GM18909 (cell line): Measurements from ENCODE around the gene GRIK4.

ENCODE experiments used
- ATAC-seq: cut with Tn5 transposase; IDR thresholded peaks from one replicate; pipeline ENCODE4 v1.9.1; 2021; ENCODE audit warnings: mild to moderate bottlenecking; ENCODE audit not compliant: unreplicated experiment, poor library complexity

The GRIK4 gene

GRCh38 chr11:120952461-120953434 lies 441.2 kb downstream of the GRIK4 start:
- peak; percentile 71 for ATAC-seq

GRCh38 chr11:120954381-120954780 lies 442.8 kb downstream of the GRIK4 start:
- no peak for ATAC-seq

- no peak for ATAC-seq
These were observed 445.4 kb downstream of the GRIK4 start for GRCh38 chr11:120956710-120957495.

- ATAC-seq: no peak
These were observed 446.6 kb downstream of the GRIK4 start for GRCh38 chr11:120958185-120958584.

- no peak for ATAC-seq
These were observed 447.6 kb downstream of the GRIK4 start for GRCh38 chr11:120959189-120959588.

GRCh38 chr11:120964857-120965256 lies 453.3 kb downstream of the GRIK4 start:
- ATAC-seq: no peak

GRCh38 chr11:120966840-120967239 lies 455.3 kb downstream of the GRIK4 start:
- no peak for ATAC-seq

GRCh38 chr11:120969993-120970392 lies 458.4 kb downstream of the GRIK4 start:
- no peak for ATAC-seq

- no peak for ATAC-seq
These were observed 460.3 kb downstream of the GRIK4 start for GRCh38 chr11:120971825-120972224.

- ATAC-seq: no peak
These were observed 461.1 kb downstream of the GRIK4 start for GRCh38 chr11:120972621-120973020.

- no peak for ATAC-seq
These were observed 462.0 kb downstream of the GRIK4 start for GRCh38 chr11:120973501-120973900.

- ATAC-seq: no peak
These were observed 462.9 kb downstream of the GRIK4 start for GRCh38 chr11:120974466-120974865.

GRCh38 chr11:120974965-120975364 lies 463.4 kb downstream of the GRIK4 start:
- no peak for ATAC-seq

GRCh38 chr11:120977266-120978137 lies 466.0 kb downstream of the GRIK4 start:
- ATAC-seq: no peak

GRCh38 chr11:120978701-120979100 lies 467.2 kb downstream of the GRIK4 start:
- ATAC-seq: no peak

- no peak for ATAC-seq
These were observed 474.4 kb downstream of the GRIK4 start for GRCh38 chr11:120985718-120986569.

GRCh38 chr11:120988603-120989002 lies 477.1 kb downstream of the GRIK4 start:
- ATAC-seq: no peak

- ATAC-seq: no peak
These were observed 480.5 kb downstream of the GRIK4 start for GRCh38 chr11:120991830-120992686.
